KMS-11 (cell line): Measurements from ENCODE around the gene LTO1.

ENCODE experiments used
- H2AFZ ChIP-seq: fragments of 200-600 bp; sonication (generic); 2 replicates; pipeline ENCODE4 v1.6.1; 2016; ENCODE audit warnings: antibody characterized with exemption, mixed run types, low read depth
- H3K27ac ChIP-seq: fragments of 200-600 bp; sonication (generic); 2 replicates; pipeline ENCODE4 v1.6.1; 2016; ENCODE audit warnings: mild to moderate bottlenecking, mixed run types
- H3K27me3 ChIP-seq: fragments of 200-600 bp; sonication (generic); 2 replicates; pipeline ENCODE4 v1.6.1; 2017; ENCODE audit warnings: mild to moderate bottlenecking, low read depth, mixed run types, moderate library complexity; ENCODE audit not compliant: insufficient read depth
- H3K36me3 ChIP-seq: fragments of 200-600 bp; sonication (generic); 2 replicates; pipeline ENCODE4 v1.6.1; 2017; ENCODE audit warnings: mild to moderate bottlenecking, mixed run types; ENCODE audit not compliant: insufficient read depth
- H3K4me1 ChIP-seq: fragments of 200-600 bp; sonication (generic); 2 replicates; pipeline ENCODE4 v1.6.1; 2016; ENCODE audit warnings: mild to moderate bottlenecking, low read depth, mixed run types; ENCODE audit not compliant: poor library complexity, severe bottlenecking
- H3K4me2 ChIP-seq: fragments of 200-600 bp; sonication (generic); 2 replicates; pipeline ENCODE4 v1.7.0; 2016; ENCODE audit warnings: mild to moderate bottlenecking, mixed run types
- H3K4me3 ChIP-seq: fragments of 200-600 bp; sonication (generic); IDR thresholded peaks from 2 replicates; pipeline ENCODE4 v1.6.1; 2017; ENCODE audit warnings: low read depth, low read length, mixed read lengths; ENCODE audit not compliant: insufficient read depth
- H3K79me2 ChIP-seq: fragments of 200-600 bp; sonication (generic); 2 replicates; pipeline ENCODE4 v1.6.1; 2016; ENCODE audit warnings: low read depth, mixed run types; ENCODE audit not compliant: insufficient read depth
- H3K9ac ChIP-seq: fragments of 200-600 bp; sonication (generic); 2 replicates; pipeline ENCODE4 v1.6.1; 2016; ENCODE audit warnings: mild to moderate bottlenecking, mixed run types
- H4K20me1 ChIP-seq: fragments of 200-600 bp; sonication (generic); 2 replicates; pipeline ENCODE4 v1.6.1; 2016; ENCODE audit warnings: mild to moderate bottlenecking, mixed run types; ENCODE audit not compliant: insufficient read depth
- TF ChIP-seq, protein P1 (sequence below): fragments of 200-600 bp; sonication (generic); conservative IDR thresholded peaks from 2 replicates; pipeline ENCODE4 v1.6.1; 2017; ENCODE audit warnings: low read depth, mild to moderate bottlenecking, antibody characterized with exemption, low read length, moderate library complexity, mixed read lengths

LTO1 gene

DNA sequence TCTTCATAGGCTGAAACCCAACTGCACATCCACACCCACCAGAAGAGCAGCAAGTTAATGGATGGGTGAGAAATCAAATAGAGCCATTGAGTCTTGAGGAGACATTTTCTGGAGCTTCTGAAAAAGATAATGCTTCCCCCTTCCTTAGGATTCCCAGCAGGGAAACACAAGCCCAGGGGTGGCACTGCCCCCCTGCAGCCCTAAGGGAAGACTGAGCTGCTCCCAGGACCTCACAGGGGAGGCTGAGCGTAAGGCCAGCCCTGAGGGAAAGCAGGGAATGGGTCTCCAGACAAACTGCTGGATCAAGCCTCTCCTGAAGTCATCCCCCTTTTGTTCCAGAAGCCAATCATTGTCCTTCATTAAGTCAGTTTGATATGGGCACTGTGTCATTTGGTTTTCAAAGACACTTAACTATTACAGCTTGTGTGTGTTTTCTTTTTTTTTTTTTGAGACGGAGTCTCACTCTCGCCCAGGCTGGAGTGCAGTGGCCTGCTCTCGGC is 15.1 kb downstream of the LTO1 start:
- no peak overlapping the region for H3K27ac ChIP-seq
- TF ChIP-seq, protein P1, sequence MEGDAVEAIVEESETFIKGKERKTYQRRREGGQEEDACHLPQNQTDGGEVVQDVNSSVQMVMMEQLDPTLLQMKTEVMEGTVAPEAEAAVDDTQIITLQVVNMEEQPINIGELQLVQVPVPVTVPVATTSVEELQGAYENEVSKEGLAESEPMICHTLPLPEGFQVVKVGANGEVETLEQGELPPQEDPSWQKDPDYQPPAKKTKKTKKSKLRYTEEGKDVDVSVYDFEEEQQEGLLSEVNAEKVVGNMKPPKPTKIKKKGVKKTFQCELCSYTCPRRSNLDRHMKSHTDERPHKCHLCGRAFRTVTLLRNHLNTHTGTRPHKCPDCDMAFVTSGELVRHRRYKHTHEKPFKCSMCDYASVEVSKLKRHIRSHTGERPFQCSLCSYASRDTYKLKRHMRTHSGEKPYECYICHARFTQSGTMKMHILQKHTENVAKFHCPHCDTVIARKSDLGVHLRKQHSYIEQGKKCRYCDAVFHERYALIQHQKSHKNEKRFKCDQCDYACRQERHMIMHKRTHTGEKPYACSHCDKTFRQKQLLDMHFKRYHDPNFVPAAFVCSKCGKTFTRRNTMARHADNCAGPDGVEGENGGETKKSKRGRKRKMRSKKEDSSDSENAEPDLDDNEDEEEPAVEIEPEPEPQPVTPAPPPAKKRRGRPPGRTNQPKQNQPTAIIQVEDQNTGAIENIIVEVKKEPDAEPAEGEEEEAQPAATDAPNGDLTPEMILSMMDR = no peak
- H3K36me3 ChIP-seq = no peaks in the 10 kb centered on the region
- H3K27me3 ChIP-seq = peaks cover 3% of the 10 kb centered on the region; the same call in 1 of the 2 replicates
- H2AFZ ChIP-seq = no peak overlapping the region
- H3K4me1 ChIP-seq = no peaks in the 10 kb centered on the region
- H3K79me2 ChIP-seq = no peaks in the 10 kb centered on the region
- H3K4me3 ChIP-seq = no peak overlapping the region
- no peak overlapping the region for H3K4me2 ChIP-seq
- H3K9ac ChIP-seq = no peak overlapping the region
- H4K20me1 ChIP-seq = no peaks in the 10 kb centered on the region

GRCh38 chr11:69659591-69659990 is 15.6 kb downstream of the LTO1 start:
- Histone ChIP-seq H3K27me3 (peaks cover 3% of the 10 kb centered on the region; the same call in 1 of the 2 replicates), H3K27ac (no peak overlapping the region), H2AFZ (no peak overlapping the region), H3K36me3 (no peaks in the 10 kb centered on the region), H3K79me2 (no peaks in the 10 kb centered on the region), H3K4me2 (no peak overlapping the region), H3K4me3 (no peak overlapping the region), H4K20me1 (no peaks in the 10 kb centered on the region), H3K4me1 (no peaks in the 10 kb centered on the region), H3K9ac (no peak overlapping the region)
- TF ChIP-seq, protein P1 = no peak

DNA sequence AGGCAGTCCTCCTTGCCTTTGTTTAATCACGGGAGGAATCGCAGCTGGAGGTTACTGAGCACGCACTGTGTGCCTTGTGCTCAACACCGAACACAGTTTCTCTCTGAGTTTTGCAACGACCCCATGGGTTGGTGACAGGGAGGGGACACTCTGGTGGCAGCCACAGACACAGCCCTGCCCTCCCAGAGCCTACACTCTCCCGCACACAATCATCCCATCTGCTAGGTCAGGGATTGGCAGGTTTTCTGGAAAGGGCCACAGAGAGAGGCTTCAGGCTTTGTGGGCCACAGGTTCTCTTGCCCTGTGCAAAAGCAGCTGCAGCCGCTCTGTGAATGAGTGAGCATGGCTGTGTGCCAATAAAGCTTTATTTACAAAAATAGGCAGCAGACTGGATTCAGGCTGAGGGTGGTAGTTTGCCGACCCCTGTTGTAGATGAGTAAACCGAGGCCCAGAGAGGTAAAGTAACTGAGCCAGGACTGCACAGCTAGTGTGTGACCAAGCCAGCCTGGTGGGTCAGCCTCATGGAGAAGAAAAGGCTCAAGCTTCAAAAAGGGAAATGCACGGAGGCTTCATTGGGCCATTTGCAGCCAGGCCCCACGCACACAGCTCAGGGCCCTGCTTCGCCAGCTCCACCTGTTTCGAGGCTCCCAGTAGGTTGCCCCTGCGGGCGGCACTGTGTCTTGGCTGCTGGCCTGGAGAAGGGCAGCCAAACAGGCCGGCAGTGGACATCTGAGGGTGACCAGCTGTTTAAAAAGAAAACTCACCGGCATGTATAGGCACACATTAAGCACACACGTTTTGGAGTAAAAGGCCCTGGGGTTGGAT is 16.3 kb downstream of the LTO1 start:
- H3K36me3 ChIP-seq = no peaks in the 10 kb centered on the region
- H3K27ac ChIP-seq = no peak overlapping the region

DNA sequence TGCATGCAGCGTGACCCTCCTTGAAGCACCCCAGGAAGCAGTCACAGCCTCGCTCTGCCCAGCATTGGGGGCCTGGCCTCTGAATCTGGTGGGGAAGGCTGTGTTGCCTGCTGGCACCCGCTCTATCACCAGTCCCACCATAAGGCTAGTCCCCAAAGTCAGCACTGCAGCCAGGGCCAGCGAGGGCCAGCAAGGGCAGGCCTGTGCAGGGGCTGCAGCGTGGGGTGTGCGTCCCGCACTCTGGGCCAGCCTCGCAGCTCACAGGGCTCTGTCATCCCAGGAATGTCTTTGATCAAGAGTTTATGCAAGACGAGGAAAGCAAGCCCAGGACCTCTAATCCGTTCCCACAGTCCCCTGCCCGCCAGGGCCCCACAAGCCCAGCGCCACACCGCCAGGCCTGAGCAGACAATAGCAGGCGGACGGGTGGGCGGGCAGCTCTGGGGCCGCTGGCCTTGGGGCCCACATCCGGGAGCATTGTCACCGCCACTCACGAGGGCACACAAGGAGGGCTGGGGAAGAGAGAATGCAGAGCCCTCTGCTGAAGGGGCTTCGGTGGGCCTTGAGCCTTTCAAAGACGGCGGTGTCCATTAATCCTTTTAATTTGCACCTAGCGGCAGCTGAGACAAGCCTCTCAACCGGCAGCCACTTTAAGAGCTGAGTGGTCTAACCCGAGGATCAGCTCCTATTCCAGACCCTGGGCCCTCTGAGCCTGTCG is 17.1 kb downstream of the LTO1 start:
- no peaks in the 10 kb centered on the region for H3K36me3 ChIP-seq
- no peaks in the 10 kb centered on the region for H3K79me2 ChIP-seq
- no peak overlapping the region for H3K9ac ChIP-seq
- TF ChIP-seq, protein P1 = no peak
- H3K4me1 ChIP-seq = no peaks in the 10 kb centered on the region
- no peak overlapping the region for H3K4me3 ChIP-seq
- no peaks in the 10 kb centered on the region for H4K20me1 ChIP-seq
- H3K27ac ChIP-seq = no peak overlapping the region
- H2AFZ ChIP-seq = no peak overlapping the region
- H3K27me3 ChIP-seq = peaks cover 4% of the 10 kb centered on the region; the same call in 1 of the 2 replicates
- H3K4me2 ChIP-seq = no peak overlapping the region

More for the DNA sequence above, 16.3 kb downstream of the LTO1 start:
- Histone ChIP-seq H2AFZ (no peak overlapping the region), H3K4me1 (no peaks in the 10 kb centered on the region), H3K27me3 (peaks cover 3% of the 10 kb centered on the region; the same call in 1 of the 2 replicates), H3K4me2 (no peak overlapping the region), H4K20me1 (no peaks in the 10 kb centered on the region), H3K9ac (no peak overlapping the region), H3K4me3 (no peak overlapping the region), H3K79me2 (no peaks in the 10 kb centered on the region)
- TF ChIP-seq, protein P1 = no peak
